ENCODE results near the gene ADAM10. TPM values are rescaled to one million over a fixed set of nuclear protein-coding genes. Genes with fewer than 3 reads are reported as not detected.

ADAM10 gene
- total RNA-seq, 1 experiment from 2014 or later: 159 TPM

GRCh38 chr15:58716027-58716426 lies 33.5 kb downstream of the ADAM10 start:
- Histone ChIP-seq H3K9me3 (ENCODE audit: control insufficient read depth, low read depth, low read length) (no peaks in the 10 kb centered on the region), H2BK20ac (ENCODE audit: low read depth, low read length, poor library complexity, severe bottlenecking) (no peak overlapping the region), H4K8ac (replicated peaks; ENCODE audit: insufficient read length, low read depth, low read length) (no peak overlapping the region), H3K14ac (ENCODE audit: insufficient read depth, low read length) (no peak overlapping the region), H2BK15ac (ENCODE audit: low read depth, low read length) (no peak overlapping the region), H3K9ac (ENCODE audit: extremely low read depth, insufficient read length, low read length) (no peak overlapping the region), H3K79me2 (ENCODE audit: insufficient read depth, low read length) (peaks cover 2% of the 10 kb centered on the region; the same call in 1 of the 2 replicates), H4K91ac (ENCODE audit: insufficient read length, low read depth, low read length) (no peak overlapping the region), H3K27ac (ENCODE audit: insufficient read length, low read depth, low read length) (no peak overlapping the region), H2BK5ac (ENCODE audit: insufficient read length, low read length) (no peak overlapping the region), H3K18ac (ENCODE audit: insufficient read length, low read depth, low read length) (no peak overlapping the region), H4K20me1 (ENCODE audit: control insufficient read depth, insufficient read depth, insufficient read length) (no peaks in the 10 kb centered on the region), H2BK12ac (ENCODE audit: insufficient read length, low read depth, low read length) (no peak overlapping the region), H2AK5ac (ENCODE audit: insufficient read length, low read length) (no peak overlapping the region), H2BK120ac (ENCODE audit: low read depth, low read length, poor library complexity, severe bottlenecking) (no peak overlapping the region), H4K5ac (ENCODE audit: insufficient read length, low read depth, low read length) (no peak overlapping the region), H3K4me1 (ENCODE audit: insufficient read depth, low read length) (no peaks in the 10 kb centered on the region), H3K27me3 (ENCODE audit: insufficient read depth, low read length) (no peaks in the 10 kb centered on the region), H3K79me1 (ENCODE audit: insufficient read depth, low read depth, low read length, poor library complexity, severe bottlenecking) (peaks cover 9% of the 10 kb centered on the region), H2AFZ (ENCODE audit: low read length) (no peak overlapping the region), H3T11ph (ENCODE audit: low read length) (no peak overlapping the region), H3K23me2 (ENCODE audit: insufficient read length, low read depth, low read length, poor library complexity, severe bottlenecking) (no peaks in the 10 kb centered on the region), H3K4me2 (ENCODE audit: insufficient read depth, insufficient read length, low read length) (no peak overlapping the region), H3K56ac (ENCODE audit: insufficient read length, low read depth, low read length) (no peak overlapping the region), H3K23ac (ENCODE audit: insufficient read length, low read depth, low read length) (no peak overlapping the region), H3K4ac (ENCODE audit: low read depth, low read length) (no peak overlapping the region)
- Mint-ChIP-seq H3K4me1 (peaks cover 5 to 9% of the 10 kb centered on the region in 2 experiments), H3K27ac (no peak overlapping the region), H3K9me3 (no peaks in the 10 kb centered on the region), H3K27me3 (ENCODE audit: low read depth) (no peaks in the 10 kb centered on the region), H3K4me3 (no peak overlapping the region), H3K36me3 (ENCODE audit: insufficient read depth in 1 of 3, low read depth in 3 of 3) (peaks cover 5 to 18% (median 11%) of the 10 kb centered on the region in 3 experiments; a peak in 6 of 7 replicates)
- DNase-seq: no peak
- TF ChIP-seq, protein P1, sequence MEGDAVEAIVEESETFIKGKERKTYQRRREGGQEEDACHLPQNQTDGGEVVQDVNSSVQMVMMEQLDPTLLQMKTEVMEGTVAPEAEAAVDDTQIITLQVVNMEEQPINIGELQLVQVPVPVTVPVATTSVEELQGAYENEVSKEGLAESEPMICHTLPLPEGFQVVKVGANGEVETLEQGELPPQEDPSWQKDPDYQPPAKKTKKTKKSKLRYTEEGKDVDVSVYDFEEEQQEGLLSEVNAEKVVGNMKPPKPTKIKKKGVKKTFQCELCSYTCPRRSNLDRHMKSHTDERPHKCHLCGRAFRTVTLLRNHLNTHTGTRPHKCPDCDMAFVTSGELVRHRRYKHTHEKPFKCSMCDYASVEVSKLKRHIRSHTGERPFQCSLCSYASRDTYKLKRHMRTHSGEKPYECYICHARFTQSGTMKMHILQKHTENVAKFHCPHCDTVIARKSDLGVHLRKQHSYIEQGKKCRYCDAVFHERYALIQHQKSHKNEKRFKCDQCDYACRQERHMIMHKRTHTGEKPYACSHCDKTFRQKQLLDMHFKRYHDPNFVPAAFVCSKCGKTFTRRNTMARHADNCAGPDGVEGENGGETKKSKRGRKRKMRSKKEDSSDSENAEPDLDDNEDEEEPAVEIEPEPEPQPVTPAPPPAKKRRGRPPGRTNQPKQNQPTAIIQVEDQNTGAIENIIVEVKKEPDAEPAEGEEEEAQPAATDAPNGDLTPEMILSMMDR (conservative IDR thresholded peaks at IDR 0.05): no peak
- no CpG with 5 or more reads among the region's 4 CpGs for WGBS (ENCODE audit: extremely low coverage, insufficient read length, low lambda C conversion rate)

Measured in H9 (cell line).